ENCODE measurements around the gene TENM4. TPM values are rescaled to one million over a fixed set of nuclear protein-coding genes. Genes with fewer than 3 reads are reported as not detected.

TENM4 gene
- polyA plus RNA-seq, 1 donor from 2014 or later, result 16.8 TPM

DNA sequence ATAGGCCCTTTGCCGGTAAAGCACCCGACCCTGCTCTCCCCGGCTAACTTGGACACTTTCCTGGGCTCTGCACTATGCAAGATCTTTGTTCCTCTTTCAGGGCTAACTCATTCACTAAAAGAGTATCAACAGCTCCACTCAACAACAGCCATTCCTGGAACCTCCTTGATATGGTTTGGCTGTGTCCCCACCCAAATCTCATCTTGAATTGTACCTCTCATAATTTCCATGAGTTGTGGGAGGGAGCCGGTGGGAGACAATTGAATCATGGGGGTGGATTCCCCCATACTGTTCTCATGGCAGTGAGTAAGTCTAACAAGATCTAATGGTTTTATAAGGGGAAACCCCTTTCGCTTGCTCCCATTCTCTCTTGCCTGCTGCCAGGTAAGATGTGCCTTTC, 330.0 kb downstream of the TENM4 start:
- Histone ChIP-seq H3F3A (ENCODE audit: insufficient read depth, low read length, poor library complexity, severe bottlenecking) (no peaks in the 10 kb centered on the region), H4K20me1 (ENCODE audit: insufficient read depth) (no peaks in the 10 kb centered on the region), H3K36me3 (ENCODE audit: insufficient read depth, low read length) (no peaks in the 10 kb centered on the region), H2AFZ (ENCODE audit: low read depth, low read length) (no peak overlapping the region), H3K27ac (ENCODE audit: low read length) (no peak overlapping the region), H3K4me3 (ENCODE audit: low read length) (no peak overlapping the region), H3K27me3 (ENCODE audit: insufficient read depth, low read depth, low read length) (no peaks in the 10 kb centered on the region), H3K9me2 (ENCODE audit: insufficient read depth, low read length) (no peaks in the 10 kb centered on the region), H3K9me3 (ENCODE audit: low read length) (no peaks in the 10 kb centered on the region), H3K79me2 (replicated peaks; ENCODE audit: insufficient read depth, low read length) (no peaks in the 10 kb centered on the region), H3K9ac (ENCODE audit: low read length) (no peak overlapping the region), H3K4me2 (ENCODE audit: low read length) (no peak overlapping the region)
- TF ChIP-seq, protein P1, sequence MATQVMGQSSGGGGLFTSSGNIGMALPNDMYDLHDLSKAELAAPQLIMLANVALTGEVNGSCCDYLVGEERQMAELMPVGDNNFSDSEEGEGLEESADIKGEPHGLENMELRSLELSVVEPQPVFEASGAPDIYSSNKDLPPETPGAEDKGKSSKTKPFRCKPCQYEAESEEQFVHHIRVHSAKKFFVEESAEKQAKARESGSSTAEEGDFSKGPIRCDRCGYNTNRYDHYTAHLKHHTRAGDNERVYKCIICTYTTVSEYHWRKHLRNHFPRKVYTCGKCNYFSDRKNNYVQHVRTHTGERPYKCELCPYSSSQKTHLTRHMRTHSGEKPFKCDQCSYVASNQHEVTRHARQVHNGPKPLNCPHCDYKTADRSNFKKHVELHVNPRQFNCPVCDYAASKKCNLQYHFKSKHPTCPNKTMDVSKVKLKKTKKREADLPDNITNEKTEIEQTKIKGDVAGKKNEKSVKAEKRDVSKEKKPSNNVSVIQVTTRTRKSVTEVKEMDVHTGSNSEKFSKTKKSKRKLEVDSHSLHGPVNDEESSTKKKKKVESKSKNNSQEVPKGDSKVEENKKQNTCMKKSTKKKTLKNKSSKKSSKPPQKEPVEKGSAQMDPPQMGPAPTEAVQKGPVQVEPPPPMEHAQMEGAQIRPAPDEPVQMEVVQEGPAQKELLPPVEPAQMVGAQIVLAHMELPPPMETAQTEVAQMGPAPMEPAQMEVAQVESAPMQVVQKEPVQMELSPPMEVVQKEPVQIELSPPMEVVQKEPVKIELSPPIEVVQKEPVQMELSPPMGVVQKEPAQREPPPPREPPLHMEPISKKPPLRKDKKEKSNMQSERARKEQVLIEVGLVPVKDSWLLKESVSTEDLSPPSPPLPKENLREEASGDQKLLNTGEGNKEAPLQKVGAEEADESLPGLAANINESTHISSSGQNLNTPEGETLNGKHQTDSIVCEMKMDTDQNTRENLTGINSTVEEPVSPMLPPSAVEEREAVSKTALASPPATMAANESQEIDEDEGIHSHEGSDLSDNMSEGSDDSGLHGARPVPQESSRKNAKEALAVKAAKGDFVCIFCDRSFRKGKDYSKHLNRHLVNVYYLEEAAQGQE (IDR thresholded peaks at IDR 0.05; ENCODE audit: borderline replicate concordance), result no peak

DNA sequence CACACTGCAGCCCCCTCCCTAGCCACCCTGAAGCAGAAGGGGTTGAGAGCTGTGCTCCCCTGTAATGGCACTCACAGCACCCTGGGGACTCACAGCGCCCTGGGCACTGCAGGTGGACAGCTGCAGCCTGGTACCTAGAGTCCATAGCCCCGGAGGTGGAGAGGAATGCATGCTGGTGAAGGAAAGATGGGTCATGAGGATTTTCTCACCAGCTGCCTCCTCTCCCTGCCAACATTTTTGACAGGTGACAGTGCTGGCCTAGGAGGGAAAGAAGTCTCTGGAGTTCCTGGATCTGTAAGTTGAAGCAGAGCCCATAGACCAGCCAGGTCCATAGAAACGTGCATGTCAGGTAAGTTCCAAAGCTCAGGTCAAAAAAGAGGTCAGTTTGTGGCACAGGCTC, 330.5 kb downstream of the TENM4 start:
- no peaks in the 10 kb centered on the region for H3K9me2 ChIP-seq (ENCODE audit: insufficient read depth, low read length)
- H3K79me2 ChIP-seq (replicated peaks; ENCODE audit: insufficient read depth, low read length), result no peaks in the 10 kb centered on the region
- H3K9ac ChIP-seq (ENCODE audit: low read length), result no peak overlapping the region
- no peak overlapping the region for H3K4me2 ChIP-seq (ENCODE audit: low read length)
- no peaks in the 10 kb centered on the region for H3K36me3 ChIP-seq (ENCODE audit: insufficient read depth, low read length)
- no peaks in the 10 kb centered on the region for H4K20me1 ChIP-seq (ENCODE audit: insufficient read depth)
- H3K27me3 ChIP-seq (ENCODE audit: insufficient read depth, low read depth, low read length), result no peaks in the 10 kb centered on the region
- H2AFZ ChIP-seq (ENCODE audit: low read depth, low read length), result no peak overlapping the region
- TF ChIP-seq, protein P2, sequence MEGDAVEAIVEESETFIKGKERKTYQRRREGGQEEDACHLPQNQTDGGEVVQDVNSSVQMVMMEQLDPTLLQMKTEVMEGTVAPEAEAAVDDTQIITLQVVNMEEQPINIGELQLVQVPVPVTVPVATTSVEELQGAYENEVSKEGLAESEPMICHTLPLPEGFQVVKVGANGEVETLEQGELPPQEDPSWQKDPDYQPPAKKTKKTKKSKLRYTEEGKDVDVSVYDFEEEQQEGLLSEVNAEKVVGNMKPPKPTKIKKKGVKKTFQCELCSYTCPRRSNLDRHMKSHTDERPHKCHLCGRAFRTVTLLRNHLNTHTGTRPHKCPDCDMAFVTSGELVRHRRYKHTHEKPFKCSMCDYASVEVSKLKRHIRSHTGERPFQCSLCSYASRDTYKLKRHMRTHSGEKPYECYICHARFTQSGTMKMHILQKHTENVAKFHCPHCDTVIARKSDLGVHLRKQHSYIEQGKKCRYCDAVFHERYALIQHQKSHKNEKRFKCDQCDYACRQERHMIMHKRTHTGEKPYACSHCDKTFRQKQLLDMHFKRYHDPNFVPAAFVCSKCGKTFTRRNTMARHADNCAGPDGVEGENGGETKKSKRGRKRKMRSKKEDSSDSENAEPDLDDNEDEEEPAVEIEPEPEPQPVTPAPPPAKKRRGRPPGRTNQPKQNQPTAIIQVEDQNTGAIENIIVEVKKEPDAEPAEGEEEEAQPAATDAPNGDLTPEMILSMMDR (IDR thresholded peaks at IDR 0.05; ENCODE audit: poor library complexity, severe bottlenecking), result no peak
- TF ChIP-seq MXI1 (conservative IDR thresholded peaks at IDR 0.05; ENCODE audit: poor library complexity, severe bottlenecking) (no peak), POLR2AphosphoS5 (IDR thresholded peaks at IDR 0.05) (no peak)
- no peaks in the 10 kb centered on the region for H3F3A ChIP-seq (ENCODE audit: insufficient read depth, low read length, poor library complexity, severe bottlenecking)
- H3K9me3 ChIP-seq (ENCODE audit: low read length), result no peaks in the 10 kb centered on the region
- no peak overlapping the region for H3K27ac ChIP-seq (ENCODE audit: low read length)
- H3K4me3 ChIP-seq (ENCODE audit: low read length), result no peak overlapping the region

DNA sequence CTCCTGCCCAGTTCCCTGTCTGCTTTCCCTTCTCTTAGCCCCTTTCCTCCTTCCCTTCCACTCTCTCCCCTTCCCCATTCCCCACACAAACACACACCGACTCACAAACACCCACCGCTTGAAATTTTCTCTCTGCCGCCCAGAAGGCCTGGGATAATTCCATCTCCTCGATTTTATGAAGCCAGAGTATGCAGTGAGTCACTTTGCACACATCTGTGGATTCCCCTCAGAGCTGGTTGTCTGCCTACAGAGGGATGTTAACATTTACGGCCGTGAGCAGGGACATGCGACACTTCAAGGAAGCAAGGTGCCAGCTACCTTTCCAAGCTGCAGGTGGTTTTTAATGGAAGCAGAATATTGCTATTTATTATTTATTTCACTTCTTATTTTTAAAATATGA, 332.0 kb downstream of the TENM4 start:
- Histone ChIP-seq H3K9ac (ENCODE audit: low read length) (no peak overlapping the region), H3K27ac (ENCODE audit: low read length) (no peak overlapping the region), H4K20me1 (ENCODE audit: insufficient read depth) (no peaks in the 10 kb centered on the region), H3F3A (ENCODE audit: insufficient read depth, low read length, poor library complexity, severe bottlenecking) (no peaks in the 10 kb centered on the region), H3K27me3 (ENCODE audit: insufficient read depth, low read depth, low read length) (no peaks in the 10 kb centered on the region), H2AFZ (ENCODE audit: low read depth, low read length) (no peak overlapping the region), H3K9me3 (ENCODE audit: low read length) (no peaks in the 10 kb centered on the region), H3K4me3 (ENCODE audit: low read length) (no peak overlapping the region), H3K36me3 (ENCODE audit: insufficient read depth, low read length) (no peaks in the 10 kb centered on the region), H3K9me2 (ENCODE audit: insufficient read depth, low read length) (no peaks in the 10 kb centered on the region), H3K4me2 (ENCODE audit: low read length) (no peak overlapping the region), H3K79me2 (replicated peaks; ENCODE audit: insufficient read depth, low read length) (no peaks in the 10 kb centered on the region)
- TF ChIP-seq EP300 (conservative IDR thresholded peaks at IDR 0.05; ENCODE audit: poor library complexity, severe bottlenecking), result no peak
